RPMI7951 (cell line): Measurements from ENCODE around the gene PRPF39. TPM values are rescaled to one million over a fixed set of nuclear protein-coding genes. Genes with fewer than 3 reads are reported as not detected.
A peak's percentile ranks its signal among the peaks of the same experiment; 100 is the strongest.

ENCODE experiments used
- DNase-seq: peaks from one replicate; pipeline ENCODE4 v3.0.0-alpha.2; 2012; ENCODE audit warnings: low read depth
- total RNA-seq: library from RNA; depleted of rRNA; stranded (reverse); fragments of >200 nt; shearing (Covaris generic); gene quantifications from 2 replicates; pipeline ENCODE4 v1.2.3, GENCODE V29; 2014

The PRPF39 gene
- total RNA-seq, 1 experiment from 2014 or later = 20.4 TPM

DNA sequence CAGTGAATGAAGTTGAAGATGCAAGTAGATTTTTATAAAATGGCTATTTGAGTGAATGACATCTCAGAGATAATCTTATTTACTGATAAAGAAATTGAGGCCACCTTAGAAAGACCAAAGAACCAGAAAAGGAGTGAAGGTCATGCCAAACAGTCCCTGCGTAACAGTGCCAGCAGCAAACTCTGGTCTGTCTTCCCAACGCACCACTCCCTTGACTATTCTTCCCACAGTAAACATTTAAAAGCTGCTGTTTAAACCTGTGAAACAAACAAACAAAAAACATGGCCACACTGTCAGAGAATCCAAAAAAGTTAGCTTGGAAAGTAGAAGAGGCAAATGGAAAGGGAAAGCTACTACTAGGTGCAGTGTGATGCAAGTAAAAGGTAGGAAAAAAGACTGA lies 1.5 kb upstream of the PRPF39 start:
- DNase-seq = no peak

DNA sequence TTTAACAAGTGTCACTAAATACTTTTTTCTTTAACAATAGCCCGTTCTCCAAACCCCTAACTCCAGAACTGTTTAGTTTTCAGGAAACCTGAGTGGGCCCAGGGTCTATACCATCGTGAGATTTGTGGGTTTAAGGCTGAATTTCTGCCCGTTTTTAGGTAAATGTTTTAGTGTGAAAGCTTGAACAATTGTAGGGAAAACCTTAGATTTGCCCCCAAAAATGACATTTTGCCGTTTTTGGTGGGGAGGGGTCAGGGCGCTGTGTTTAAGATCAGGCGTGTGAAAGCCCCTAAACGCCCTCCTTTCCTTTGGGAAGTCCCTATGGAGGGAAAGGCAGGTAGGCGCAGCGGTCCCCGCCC lies 320 bp upstream of the PRPF39 start:
- DNase-seq = no peak

DNA sequence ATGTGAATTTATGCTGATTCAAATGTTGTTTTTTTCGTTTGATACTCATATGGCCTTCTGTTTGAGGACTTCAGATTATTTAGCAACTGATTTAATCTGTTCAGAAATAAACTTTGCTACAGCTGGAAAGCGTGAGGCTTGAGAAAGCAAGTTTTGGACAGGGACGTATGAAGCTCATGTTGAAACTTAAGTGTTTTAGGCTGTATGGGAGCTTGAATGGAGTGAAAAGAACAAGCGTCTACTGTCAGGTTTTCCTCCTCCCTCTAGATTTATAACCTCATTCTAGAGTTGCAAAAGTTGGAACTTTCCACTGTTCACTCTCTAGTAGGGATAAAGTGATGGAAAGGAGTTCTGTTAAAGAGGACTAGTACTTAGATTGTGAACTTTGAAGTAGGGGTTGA lies 1.0 kb downstream of the PRPF39 start:
- peak; percentile 23 for DNase-seq

DNA sequence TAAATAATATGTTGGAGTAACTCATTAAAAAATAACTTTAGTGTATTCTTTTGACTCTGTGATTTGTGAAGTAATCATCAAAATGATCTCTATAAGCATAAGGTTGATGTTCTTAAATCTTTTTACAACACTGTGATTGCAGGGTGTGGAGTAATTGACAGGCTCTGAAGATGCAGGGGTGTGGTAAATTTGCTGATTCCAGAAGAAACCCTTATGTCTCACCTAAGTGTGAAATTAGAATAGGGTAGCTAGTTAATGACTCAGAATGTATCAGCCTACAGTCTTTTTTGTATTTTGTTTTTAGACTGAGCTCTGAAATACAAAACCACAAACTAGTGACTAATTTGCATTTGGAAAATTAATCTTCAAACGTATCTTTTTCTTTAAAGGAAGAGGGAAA lies 5.9 kb downstream of the PRPF39 start:
- peak; percentile 50 for DNase-seq

DNA sequence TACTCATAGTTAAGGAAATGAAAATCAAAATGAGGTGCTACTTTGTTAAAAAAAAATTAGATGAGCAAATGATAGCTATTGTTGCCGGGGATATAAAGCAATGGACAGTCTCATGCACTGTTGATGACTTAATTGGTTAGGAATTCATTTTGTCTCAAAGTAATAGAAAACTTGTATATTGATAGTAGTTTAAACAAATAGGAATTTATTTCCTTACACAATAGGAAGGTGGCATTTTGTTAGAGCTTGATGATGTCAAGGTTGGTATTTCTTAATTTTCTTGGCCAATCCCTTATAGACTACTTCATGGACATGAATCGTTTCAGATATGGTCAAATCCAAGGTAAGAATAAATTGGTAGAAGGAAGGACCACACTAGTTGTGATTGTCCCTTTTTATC lies 7.8 kb downstream of the PRPF39 start:
- DNase-seq = no peak

DNA sequence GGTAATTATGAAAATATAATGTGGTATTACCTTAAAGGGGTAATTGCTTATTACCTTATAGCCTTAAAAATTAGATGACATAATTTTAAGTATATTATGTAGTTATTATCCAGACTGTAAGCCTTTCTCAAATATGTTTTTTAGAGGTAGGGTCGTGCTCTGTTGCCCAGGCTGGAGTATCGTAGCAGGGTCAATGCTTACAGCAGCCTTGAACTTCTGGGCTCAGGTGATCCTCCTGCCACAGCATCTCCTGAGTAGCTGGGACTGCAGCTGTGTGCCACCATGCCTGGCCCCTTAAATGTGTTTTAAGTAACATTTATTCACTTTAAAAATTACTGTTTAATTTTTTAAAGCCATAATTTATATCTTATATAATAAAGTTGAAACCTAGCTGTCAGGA lies 10.4 kb downstream of the PRPF39 start:
- DNase-seq = no peak

DNA sequence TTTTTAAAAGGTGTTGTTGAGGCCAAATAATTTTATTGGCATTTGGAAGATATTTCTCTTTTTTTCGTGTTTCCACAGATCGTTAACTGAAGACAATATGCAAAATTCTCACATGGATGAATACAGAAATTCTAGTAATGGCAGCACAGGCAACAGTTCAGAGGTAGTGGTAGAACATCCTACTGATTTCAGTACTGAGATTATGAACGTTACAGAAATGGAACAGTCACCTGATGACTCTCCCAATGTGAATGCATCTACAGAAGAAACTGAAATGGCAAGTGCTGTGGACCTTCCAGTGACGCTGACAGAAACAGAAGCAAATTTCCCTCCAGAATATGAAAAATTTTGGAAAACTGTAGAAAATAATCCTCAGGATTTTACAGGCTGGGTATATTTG lies 11.2 kb downstream of the PRPF39 start:
- DNase-seq = no peak

DNA sequence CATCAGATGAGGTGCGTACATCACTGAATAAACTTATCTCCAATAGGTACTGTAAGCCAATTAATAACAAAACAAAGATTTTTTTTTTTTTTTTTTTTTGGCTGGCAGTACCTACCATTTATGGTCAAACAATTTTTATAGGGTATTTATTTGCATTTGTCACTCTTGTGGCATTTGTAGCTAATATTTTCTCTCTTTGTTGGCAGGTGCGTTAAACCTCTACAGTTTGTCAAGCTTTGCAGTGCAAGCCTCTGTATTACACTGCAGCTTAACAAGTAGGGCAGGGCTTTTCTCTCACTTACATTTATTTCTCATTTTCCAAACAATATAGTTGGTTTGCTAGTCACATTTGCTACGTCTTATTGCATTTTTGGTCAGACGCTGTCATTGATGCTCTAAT lies 12.3 kb downstream of the PRPF39 start:
- no peak for DNase-seq

DNA sequence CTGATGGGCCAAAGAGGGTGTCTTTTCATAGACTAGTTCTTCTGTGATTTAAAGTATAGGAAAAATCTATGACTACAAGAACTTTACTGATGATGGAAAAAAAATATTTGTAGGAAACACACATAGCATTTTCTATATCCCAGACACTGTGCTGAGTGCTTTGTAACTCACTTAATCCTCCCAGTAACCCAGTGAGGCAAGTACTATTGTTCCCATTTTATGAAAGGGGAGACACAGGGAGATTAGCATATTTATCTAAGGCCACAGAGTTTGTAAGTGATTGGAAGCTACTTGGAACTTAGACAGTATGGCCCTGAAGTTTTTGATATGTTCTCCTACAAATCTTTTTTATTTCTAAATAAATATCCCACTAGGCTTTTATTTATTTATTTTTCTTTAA lies 19.9 kb downstream of the PRPF39 start:
- no peak for DNase-seq

DNA sequence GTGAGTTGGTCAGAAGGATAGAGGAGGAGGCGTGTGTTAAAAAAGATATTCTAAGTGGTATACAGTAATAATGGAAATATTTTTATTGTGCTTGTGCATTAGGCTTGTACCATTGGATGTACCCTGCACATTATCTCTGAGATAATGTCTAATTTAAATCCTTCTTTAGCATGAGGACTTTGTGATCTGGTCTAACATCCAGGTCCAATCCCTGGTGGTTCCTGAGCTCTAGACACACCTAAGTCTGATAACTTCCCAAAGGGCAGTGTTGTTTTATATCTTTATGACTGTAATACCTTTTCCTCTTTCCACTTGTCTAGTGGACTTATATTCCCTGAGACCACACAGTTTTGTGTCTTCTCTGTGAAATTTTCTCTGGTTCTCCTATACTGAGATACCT lies 20.6 kb downstream of the PRPF39 start:
- no peak for DNase-seq

DNA sequence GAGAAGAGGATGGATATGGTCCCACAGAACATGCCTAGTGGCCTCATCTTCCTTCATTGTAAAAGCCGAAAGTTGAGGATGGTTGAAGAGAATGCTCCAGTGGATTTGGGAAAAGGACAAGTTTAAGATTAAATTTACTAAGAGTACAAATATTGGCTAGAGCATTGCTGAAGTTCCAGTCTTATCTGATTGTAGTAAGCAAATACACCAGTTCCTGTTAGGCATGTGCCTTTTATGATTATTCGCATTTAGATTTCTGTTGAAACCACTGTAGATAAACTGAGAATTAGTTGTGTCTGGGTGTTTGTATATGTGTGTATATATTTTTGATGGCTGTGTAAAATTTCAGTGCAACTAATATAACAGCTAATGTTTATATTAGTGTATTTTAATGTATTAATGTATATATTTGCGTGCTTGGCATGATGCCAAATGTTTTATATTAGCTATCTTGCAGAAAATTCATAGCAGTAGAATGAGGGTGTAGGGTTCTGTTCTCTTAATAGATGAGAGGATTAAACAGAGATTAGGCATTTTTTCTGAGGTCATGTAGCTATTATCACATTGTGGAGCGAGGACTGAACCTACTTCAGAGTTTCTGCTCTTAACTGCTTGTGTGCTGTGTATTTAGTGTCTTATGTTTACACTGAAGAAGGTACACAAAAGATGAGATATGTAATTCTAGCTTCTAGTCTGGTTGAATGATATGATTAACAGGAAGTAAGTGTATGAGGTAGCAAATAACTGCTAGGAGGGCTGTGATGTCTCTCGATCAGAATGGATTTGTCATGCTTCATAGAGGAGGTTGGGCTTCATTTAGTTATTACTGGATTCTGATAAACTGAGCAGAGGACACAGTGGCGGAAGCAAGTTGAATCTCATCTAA lies 29.2 kb downstream of the PRPF39 start:
- DNase-seq = no peak

DNA sequence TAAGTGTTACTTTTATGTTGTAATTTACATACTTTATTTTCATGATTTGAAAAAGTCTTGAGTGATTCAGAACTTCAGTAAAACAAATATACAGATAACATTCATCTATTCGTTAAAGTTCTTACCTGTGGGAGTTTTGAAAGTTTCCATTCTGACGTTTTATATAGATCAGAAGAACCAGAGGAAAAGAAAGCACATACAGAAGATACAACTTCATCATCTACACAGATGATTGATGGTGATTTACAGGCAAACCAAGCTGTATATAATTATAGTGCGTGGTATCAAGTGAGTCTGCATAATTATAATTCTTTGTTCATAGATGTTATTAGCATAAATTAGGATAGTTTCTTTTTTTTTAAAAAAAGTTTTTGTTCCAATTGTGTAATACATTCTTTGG lies 30.4 kb downstream of the PRPF39 start:
- no peak for DNase-seq

DNA sequence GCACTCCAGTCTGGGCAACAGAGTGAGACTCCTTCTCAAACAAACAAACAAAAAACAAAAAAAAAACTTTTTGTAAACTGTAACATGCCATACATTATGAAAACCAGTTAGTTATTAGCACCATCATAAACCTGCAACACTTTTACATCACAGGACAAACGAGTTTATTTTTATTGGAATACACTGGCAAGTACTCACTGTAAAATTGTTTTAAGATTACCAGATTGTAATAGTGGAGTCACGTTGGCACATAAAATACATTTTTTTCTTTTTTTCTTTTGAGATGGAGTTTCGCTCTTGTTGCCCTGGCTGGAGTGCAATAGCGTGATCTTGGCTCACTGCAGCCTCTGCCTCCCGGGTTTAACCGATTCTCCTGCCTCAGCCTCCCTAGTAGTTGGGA lies 34.7 kb downstream of the PRPF39 start:
- DNase-seq = no peak

DNA sequence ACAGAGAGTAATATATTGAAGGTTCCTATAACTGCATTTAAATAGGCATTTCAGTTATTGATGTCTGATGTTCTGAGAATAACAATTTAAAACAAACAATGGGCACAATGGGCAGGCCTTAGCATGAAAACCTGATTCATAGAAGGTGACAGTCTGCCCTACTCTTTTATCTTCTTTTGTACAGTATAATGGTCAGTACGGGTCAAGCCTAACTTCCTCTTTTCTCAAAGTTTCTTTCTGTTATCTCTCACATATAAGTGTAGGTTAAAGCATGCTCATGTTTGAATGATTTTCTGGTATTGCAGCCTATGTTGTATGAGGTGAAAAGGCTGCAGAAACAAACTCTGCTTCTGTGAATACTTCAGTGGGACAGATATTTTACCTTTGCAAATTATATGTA lies 36.2 kb downstream of the PRPF39 start:
- no peak for DNase-seq

DNA sequence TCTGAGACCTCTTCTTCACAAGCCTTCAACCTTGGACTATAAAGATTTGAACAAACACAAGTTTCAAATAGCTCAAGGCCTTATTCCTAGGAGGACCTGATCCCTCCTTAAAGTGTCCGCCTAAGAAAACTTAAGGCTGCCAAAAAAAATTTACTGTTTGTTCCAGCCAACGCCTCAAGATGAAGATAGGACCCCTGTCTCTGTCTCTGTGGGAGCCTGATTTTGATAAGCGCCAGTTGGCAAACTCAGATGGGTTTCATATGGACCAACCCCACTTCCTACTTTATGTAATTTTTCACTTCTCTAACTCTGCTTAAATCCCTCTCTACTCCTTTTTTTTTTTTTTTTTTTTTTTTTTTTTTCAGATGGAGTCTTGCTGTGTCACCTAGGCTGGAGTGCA lies 39.4 kb downstream of the PRPF39 start:
- DNase-seq = no peak

DNA sequence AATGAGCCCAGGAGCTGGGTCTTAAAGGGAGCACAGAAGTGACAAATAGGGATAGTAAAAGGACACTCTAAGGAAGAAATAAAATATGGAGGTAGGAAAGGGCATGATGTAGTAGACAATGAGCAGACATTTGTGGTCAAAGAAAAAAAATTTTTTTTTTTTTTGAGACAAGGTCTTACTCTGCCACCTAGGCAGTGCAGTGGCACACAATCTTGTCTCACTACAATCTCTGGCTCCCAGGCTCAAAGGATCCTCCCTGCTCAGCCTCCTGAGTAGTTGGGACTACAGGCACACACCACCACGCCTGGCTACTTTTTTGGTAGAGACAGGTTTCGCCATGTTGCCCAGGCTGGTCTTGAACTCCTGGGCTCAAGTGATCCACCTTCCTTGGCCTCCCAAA lies 41.8 kb downstream of the PRPF39 start:
- no peak for DNase-seq

DNA sequence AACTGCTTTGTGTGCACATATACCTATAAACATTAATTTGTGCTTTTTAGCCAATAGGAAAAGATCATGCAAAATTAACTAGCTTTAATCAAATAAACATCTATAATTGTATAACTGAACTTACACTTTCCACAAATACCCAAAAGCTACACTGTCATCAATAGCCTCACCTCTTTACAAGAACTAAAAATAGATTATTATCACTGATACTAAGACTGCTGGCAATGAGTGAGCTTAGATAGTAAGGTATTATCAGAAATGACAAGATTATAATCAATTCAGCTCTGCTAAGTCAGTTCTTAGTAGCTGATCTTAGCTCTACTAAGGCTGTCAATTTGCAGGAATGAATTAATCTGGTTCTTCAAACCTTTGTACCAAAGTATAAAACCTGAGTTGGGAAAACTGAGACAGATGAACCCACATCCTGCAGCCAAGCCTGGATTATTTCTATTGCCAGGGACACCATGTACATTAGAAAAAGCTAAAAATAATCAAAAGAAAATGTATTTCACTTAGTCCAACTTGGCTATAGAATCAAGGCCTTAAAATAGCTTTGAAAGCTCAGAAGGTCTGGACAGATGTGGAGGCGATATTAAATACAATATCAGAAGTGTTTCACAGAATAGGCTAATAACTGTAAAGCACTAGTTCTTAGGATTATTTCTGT lies 45.2 kb downstream of the PRPF39 start:
- DNase-seq = no peak

DNA sequence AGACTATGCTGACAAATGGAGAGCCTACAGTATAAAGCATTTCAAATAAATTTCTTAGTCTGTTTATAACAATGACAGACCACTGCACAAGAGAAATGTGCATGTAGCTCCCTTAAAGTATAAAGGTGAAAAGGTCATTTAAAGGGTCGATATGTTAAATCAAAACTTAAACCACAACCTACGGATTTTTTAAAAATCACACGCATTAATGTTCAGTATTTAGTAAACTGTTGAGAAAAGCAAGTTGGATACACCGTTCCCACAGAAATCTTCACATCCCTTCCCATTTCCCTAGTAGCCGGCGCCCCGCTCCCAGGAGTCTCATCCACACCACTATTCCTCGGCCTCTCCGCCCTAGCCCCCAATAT lies 49.8 kb downstream of the PRPF39 start:
- DNase-seq = no peak

DNA sequence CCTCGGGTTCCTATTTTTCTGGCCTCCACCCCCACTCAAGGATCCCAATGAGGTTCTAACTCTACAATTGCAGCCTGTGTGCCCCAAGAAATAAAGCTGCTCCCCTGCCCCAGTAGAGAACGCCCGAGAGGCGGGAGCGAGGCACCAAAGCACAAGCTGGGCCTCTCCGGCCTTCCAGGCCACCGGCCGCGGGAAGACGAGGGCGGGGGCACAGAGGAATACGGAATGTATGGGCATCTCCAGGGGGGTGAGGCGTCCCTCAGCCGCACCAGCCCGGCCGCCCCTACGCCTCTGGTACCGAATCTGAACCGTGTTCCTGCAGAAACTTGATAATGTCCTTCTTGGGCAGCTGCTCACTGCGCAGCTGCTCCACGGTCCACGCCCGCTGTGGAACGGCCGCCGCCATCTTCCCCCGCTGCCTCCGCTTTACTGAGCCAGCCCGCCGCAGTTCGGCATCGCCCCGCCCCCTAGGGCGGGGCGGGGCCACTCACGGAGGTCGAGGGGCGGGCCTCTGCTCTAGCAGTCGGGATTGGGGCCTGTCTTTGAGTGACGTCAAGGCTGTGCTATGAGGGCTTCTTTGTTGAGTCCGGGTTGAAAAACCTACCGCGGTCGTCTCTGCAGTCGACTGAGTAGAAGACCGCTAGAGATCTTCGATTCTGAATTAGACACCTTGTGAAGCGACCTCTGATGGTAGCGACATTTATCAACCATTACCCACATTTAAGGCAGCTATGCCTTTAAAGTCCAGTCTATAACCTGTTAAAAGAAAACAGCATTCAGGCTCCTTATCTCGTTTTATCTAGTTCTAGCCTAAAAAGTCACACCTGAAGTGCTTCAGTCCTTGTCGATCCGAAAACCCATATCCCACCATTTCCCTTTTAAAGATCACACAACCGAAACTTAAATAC lies 50.4 kb downstream of the PRPF39 start, which contains the start of gene FKBP3:
FKBP3 (minus strand) TSS at position 431 of the 908 bp plus-strand sequence; CDS start at position 406, 25 bp downstream.
- DNase-seq = peak; percentile 98

DNA sequence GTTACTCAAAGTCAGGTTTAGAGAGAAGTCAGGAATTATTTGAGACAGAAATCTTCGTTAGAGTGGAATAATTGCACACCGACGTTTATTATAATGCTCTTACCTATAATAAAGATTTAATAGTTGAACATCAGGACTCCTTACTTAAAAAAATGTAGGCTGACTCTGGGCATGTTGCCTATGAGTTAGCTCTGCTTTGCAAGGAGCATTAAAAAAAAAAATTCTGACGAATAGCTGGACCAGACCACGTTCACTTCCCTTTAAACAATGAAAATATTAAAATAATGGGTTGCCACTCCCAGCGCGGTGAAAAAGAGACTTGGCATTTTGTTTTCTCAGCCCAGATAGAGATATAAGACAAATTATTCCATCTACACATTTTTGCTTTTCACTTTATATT lies 51.2 kb downstream of the PRPF39 start:
- peak; percentile 2 for DNase-seq

DNA sequence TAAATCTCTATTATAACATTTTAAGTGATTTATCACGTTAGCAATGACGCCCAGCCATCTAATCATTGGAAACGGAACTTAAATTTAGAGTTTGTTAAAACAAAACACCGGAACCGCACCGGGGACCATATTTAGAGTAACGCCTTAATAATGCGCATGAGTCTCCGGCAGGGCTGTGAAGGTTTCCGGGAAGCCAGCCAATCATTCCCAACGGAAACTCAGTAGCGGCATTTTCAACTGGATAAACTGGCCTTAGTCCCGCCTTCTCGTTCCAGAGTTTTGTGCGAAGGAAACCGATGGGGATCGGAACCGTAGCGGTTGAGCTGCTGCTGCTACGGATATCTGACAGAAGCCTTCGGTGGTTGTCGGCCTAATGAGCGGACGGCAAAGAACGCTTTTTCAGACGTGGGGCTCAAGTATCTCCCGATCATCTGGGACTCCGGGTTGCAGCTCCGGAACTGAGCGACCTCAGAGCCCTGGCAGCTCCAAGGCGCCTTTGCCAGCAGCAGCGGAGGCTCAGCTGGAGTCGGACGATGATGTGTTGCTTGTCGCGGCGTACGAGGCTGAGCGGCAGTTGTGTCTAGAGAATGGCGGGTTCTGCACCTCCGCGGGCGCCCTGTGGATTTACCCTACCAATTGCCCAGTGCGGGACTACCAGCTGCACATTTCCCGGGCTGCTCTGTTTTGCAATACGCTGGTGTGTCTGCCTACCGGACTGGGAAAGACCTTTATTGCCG lies 51.9 kb downstream of the PRPF39 start, which contains the start of gene FANCM:
FANCM (plus strand) TSS at position 272 of the 737 bp plus-strand sequence; CDS start at position 374, 102 bp downstream.
- DNase-seq = peak; percentile 97
